C1 segment of cervical spinal cord (tissue), 14 donors: ENCODE data around the gene PRELID1.
"Not testable (repeated sequence)": the region's sequence is repeated elsewhere in the genome, so short reads cannot be mapped to it uniquely, and the experiment has no call there.

Source experiments
- DNase-seq, 14 donors: peaks; one replicate each; lab custom pipeline; 2025; lab: John Stamatoyannopoulos, UW

Gene PRELID1

DNA sequence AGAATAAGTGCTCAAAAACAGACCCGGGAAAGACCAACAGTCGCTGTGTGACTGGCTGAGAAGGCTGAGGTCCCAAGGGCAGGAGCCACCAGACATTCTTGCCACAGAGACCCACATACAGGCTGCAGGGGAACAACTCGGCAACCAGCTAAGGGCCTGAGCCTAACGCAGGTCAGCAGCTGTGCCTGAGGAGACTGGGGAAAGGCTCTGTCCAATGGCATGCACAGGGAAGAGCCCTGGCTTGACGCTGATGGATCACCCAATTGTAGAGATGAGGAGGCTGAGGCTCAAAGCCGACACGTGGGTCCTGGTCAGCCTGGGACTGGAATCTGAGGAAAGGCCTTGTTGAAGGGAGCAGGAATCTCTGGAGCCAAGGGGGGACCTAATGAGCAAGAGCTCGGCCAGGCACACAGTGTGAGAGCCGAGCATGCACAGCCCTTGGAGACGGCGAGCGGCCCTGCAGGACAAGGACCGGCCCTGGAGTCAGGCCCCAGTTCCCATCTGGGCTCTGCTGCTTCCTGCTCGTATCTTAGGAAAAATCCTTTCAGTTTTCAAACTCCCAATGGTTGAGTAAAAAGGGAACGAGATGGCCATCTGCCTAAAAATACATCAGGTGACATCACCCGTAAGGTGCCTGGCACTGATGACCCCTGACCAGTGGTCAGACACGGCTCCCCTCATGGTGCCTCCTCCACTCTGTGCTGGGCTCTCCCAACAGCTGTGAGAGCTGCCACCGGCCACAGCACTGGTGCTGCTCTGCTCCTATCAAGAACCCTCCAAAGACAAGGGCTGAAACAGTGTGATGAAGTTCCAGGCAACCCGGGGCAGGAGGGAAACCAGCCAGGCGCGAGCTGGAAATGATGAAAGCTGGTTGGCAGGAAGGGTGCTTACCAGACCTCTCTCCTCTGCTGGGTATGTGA is 31.4 kb downstream of the PRELID1 start:
- no peak for DNase-seq

DNA sequence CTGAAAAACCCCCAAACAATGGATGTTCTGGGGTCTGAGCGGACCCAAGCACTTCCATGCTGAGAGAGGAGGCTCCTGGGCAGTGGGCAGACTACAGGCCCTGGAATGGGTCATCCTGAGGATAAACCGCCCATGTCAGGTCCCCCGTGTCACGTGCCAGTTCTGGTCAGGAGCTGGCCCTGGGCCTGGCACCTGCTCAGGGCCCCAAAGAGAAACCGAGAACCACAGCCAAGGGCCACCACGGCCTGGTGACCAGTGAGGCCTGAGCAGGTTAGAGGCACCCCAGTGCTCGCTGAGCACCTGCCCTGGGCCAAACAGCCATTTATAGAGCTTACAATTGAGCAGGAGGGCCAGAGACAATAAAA is 32.1 kb downstream of the PRELID1 start:
- no peak for DNase-seq

DNA sequence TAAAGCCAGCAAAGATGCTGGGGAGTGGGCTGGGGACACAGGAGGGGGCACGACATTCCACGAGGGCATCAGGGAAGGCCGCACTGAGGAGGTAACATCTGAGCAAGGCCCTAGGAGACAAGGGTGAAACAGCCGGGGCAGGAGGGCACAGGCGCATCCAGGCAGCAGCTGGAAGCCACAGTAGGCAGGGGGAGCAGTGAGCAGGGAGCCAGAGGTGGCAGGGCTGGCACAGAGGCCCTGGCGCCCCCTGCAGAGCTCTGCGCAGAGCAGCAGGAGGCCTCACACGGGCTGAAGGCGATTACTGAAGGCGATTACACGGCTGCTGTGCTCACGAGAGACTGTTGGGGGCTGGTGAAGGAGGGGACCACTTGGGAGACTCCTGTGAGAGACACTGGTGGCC is 32.5 kb downstream of the PRELID1 start:
- no peak for DNase-seq

DNA sequence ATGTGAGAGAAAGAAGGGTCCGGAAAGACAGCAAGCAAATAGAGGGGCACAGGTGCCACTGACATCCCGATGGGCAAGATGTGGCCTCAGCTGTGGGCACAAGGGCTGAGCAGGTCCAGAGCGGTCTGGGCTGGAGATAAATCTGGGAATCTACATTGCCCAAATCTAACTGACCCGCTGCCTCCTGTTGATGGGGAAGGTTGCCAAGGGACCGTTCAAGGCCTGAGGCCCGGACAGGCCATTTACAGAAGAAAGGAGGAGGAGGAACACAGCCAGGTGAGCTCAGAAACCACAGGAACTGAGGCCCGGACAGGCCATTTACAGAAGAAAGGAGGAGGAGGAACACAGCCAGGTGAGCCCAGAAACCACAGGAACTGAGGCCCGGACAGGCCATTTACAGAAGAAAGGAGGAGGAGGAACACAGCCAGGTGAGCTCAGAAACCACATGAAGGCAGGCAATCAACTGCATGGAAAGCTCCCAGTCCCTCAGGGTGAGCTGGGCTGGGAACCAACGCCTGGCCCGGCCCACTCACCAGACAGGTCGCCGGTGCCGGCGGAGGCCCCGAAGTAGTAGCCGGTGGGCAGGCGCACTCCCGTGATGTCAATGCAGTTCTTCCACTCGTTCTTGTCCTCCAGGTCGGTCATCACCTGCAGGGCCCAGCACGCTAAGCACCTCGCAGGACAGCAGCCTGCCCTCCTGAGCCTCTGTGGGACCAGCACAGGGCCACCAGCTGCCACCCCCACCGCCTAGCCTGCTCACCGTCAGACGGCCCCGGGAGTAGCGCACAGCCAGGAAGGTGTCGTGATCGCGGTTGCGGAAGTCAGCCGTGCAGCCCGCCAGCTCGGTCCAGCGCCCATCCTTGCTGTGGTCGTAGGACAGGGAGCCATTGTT is 33.2 kb downstream of the PRELID1 start:
- no peak for DNase-seq

DNA sequence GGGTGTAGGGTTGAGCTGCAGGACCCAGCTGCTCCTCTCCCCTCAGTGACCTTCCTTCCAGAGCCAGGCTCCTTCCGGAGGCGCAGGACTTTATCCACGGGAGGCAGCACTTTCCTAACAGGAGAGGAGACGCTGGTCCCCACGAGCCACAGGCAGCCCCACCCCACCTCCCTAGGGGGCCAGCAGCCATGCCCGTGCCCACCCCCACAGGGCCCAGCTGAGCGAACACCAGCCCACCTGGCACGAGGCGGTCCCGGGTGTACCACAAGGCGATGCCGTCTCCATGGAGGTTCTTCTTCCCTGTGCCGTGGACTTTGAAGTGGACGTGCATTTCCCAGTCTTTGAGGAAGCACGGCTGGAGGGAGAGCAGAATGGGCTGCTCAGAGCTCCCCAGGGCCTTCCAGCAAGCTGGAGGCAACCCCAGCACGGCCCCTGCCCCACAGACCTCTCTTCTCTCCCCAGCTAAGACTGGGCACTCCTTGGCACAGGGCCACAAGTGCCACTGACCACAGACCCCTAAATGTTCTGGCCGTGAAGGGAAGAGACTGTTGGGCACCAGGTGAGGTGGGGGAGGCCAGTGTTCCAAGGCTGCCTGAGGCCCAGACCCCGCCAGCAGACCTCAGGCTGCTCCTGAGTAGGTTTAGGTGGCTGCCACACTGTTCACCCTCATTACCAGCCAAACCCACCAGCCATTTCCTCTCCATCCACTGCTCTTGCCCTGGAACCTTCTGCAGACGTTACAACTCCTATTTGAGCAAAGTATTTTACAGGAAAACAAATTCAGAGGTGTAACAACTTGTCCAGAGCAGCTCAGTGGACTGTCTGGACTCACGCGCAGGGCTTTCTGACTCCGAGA is 34.9 kb downstream of the PRELID1 start:
- no peak for DNase-seq

DNA sequence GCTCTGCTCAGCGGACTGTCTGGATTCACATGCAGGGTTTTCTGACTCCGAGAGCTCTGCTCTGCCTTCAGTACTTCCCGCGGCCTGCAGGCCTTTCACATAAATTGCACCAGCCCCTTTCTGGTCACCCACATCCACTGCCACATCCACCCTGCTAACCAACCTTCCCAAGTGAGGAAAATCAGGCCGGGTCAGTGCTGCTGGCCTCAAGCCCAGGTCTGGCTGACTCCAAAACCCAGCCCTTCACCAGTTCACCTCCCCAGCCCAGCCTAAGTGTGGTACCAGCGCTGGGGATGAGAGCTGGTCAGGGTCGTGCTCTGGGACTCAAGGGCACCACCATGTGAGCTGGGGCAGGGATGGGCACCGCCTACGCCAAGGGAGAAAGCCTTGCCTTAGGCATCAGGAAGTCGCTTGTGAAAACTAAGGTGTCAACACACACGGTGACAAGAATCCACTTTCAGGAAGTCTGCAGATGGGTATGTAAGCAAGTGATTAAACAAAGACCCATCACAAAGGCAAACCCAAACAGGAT is 35.6 kb downstream of the PRELID1 start:
- DNase-seq: no peak

DNA sequence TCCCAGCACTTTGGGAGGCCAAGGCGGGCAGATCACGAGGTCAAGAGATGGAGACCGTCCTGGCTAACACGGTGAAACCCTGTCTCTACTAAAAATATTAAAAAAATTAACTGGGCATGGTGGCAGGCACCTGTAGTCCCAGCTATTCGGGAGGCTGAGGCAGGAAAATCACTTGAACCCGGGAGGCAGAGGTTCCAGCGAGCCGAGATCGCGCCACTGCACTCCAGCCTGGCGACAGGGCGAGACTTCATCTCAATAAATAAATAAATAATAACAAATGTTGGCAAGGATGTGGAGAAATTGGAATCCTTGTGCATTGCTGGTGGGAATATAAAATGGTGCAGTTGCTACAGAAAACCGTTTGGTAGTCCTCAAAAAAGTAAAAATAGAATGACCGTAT is 39.4 kb downstream of the PRELID1 start:
- not testable (repeated sequence) for DNase-seq

- no peak for DNase-seq
Observed at GRCh38 chr5:177343777-177344176, 40.2 kb downstream of the PRELID1 start.

DNA sequence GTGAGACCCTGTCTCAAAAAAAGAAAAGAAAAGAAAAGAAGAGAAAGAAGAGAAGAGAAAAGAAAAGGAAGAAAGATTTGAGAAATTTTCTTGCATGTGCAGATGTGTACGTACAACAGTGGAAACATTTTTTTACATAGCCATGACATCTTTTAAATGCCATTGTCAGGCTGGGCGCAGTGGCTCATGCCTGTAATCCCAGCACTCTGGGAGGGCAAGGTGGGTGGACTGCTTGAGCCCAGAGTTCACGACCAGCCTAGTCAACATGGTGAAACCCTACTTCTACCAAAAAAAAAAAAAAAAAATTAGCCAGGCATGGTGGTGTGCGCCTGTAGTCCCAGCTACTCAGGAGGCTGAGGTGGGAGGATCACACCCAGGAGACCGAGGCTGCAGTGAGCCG is 41.3 kb downstream of the PRELID1 start:
- DNase-seq: no peak

GRCh38 chr5:177346820-177347219 is 43.2 kb downstream of the PRELID1 start:
- DNase-seq: no peak

DNA sequence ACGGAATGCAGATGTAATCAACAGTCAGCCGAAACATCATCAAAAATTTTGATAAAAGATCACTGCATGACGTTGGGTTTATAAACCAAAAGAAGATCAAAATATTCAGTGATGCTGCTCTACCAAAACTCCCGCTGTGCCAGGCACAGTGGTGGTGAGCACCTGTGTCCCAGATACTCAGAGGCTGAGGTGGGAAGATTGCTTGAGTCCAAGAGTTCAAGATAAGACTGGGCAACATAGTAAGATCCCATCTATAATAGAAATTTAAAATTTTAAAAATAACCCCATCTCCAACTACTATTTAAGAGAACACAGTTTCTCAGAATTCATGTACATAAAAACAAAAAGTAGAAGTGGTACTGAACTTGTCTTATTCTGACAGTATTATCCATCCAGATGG is 44.1 kb downstream of the PRELID1 start:
- no peak for DNase-seq

GRCh38 chr5:177349362-177349647 is 45.7 kb downstream of the PRELID1 start:
- no peak for DNase-seq

- DNase-seq: no peak
Observed at GRCh38 chr5:177349762-177350161, 46.2 kb downstream of the PRELID1 start.

DNA sequence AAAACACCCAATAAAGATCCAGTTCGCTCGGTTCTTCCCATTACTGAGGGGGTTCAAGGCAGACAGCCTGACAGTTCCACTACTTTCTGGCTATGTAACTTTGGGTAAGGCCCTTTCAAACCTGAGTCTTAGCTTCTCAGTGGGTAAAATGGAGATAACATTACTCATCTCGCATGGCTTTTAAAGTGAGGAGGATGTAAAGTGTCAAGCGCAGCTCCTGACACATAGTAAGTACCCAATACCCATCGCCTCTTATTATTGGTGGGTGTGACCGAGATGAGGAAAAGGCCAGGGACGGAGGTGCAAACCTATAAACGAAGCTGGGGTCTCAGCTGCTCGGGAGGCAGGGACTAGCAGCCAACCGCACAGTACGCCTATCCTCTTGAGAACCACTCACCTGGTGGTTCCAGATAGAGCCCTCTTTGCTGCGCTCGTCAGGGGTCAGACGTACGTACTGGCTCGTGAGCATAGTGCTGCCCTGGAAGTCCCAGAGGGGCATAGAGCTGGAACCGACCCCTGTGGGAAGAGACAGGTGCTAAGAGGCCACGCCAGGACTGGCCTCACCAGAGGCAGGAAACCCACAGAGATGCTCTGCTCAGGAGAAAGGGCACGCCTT is 47.3 kb downstream of the PRELID1 start:
- DNase-seq: no peak

DNA sequence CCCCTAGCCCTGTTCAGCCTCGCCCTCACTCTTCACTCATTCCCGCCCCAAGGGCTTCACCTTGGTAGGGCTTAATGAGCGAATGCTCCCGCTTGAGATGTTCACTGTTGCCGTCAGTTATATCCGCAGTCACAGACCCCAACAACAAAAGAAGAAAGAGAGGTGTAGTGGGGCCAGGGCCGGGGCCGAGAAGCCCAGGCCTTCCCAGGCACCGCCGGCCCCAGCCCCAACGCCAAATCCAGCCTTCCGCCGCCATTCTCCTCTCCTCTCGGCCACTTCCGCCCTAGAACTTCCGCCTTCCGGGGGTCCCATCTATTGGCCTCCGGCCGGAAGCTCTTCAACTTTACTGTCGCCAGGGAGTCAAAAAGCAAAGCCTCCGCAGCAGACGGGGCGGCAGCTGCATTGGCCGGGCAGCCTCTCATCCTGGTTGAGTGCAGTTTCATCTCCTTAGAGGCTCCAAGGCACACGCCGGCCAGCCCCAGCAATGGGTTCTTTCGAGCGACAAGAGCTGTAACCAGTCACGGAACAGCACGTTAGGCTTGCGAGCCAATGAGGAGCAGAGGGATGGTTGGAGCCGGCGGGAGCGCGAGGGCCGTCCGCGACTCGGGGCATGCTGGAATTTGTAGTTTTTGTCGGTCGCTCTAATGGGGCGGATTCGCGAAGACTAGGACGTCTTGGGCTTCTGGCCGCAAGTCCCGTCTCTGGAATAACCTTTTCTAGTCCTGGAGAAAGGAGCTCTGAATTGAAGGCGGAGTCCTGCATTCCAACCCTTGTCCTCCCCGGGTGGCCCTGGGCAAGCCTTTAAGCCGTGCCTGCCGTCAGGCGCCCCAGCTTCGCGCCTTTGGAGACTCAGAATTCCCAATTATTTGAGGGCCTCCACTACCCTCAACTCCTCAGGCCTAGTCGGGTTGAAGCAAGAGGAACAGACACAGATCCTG is 48.1 kb downstream of the PRELID1 start, which contains the start of gene LMAN2:
TSS of gene LMAN2 (minus strand) at position 277 of the 938 bp plus-strand sequence. CDS start at position 256, 21 bp downstream.
- DNase-seq: peak; percentile 43 to 100 (median 92)

- DNase-seq: no peak
Observed at GRCh38 chr5:177353093-177353492, 49.5 kb downstream of the PRELID1 start.

DNA sequence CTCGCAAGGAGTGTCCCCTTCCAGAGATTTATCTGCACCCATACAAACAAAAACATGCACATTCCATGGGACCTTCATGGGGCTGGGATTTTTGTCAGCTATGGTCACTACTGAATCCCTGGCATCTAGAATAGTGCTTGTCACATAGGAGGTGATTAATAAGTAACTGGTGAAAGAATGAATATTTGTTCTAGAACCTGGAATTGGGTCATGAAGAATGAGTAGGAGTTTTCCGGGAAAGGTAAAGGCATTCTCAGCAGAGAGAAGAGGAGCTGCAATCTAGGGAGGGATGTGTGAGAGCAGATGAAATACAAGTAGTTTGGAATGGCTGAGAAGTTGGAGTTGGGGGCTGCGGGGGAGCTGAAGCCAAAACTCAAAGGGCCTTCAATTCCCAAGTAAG is 50.7 kb downstream of the PRELID1 start:
- DNase-seq: no peak

GRCh38 chr5:177354711-177355110 is 51.1 kb downstream of the PRELID1 start:
- DNase-seq: no peak

GRCh38 chr5:177355162-177355867 is 51.7 kb downstream of the PRELID1 start:
- no peak for DNase-seq
